H9 (cell line): ENCODE measurements around the gene MORN5. TPM values are rescaled to one million over a fixed set of nuclear protein-coding genes. Genes with fewer than 3 reads are reported as not detected.
A peak's percentile ranks its signal among the peaks of the same experiment; 100 is the strongest.

Experiments used
- DNase-seq: peaks from one replicate; pipeline ENCODE4 v3.0.0-alpha.2; 2017
- H2AFZ ChIP-seq: one replicate; pipeline ENCODE4 v1.6.1; 2013; ENCODE audit warnings: mild to moderate bottlenecking, low read length, control low read depth, moderate library complexity
- H2AK5ac ChIP-seq: 2 replicates; pipeline ENCODE4 v1.6.1; 2013; ENCODE audit warnings: low read length, control low read depth, mixed read lengths; ENCODE audit not compliant: insufficient read length
- H2BK120ac ChIP-seq: one replicate; pipeline ENCODE4 v1.6.1; 2013; ENCODE audit warnings: low read depth, mild to moderate bottlenecking, low read length, control low read depth, inconsistent platforms; ENCODE audit not compliant: poor library complexity, severe bottlenecking
- H2BK12ac ChIP-seq: 2 replicates; pipeline ENCODE4 v1.6.1; 2013; ENCODE audit warnings: low read length, control low read depth, mixed read lengths, low read depth; ENCODE audit not compliant: insufficient read length
- H2BK15ac ChIP-seq: 2 replicates; pipeline ENCODE4 v1.6.1; 2013; ENCODE audit warnings: low read depth, low read length, control low read depth
- H2BK20ac ChIP-seq: one replicate; pipeline ENCODE4 v1.6.1; 2013; ENCODE audit warnings: low read depth, mild to moderate bottlenecking, low read length, control low read depth, inconsistent platforms; ENCODE audit not compliant: poor library complexity, severe bottlenecking
- H2BK5ac ChIP-seq: 2 replicates; pipeline ENCODE4 v1.6.1; 2013; ENCODE audit warnings: low read length, control low read depth, mixed read lengths; ENCODE audit not compliant: insufficient read length
- H3K14ac ChIP-seq: 2 replicates; pipeline ENCODE4 v1.6.1; 2013; ENCODE audit warnings: low read length, control low read depth; ENCODE audit not compliant: insufficient read depth
- H3K18ac ChIP-seq: 2 replicates; pipeline ENCODE4 v1.6.1; 2013; ENCODE audit warnings: low read depth, mild to moderate bottlenecking, mixed read lengths, low read length, control low read depth; ENCODE audit not compliant: insufficient read length
- H3K23ac ChIP-seq: 2 replicates; pipeline ENCODE4 v1.6.1; 2013; ENCODE audit warnings: low read length, control low read depth, mixed read lengths, low read depth; ENCODE audit not compliant: insufficient read length
- H3K23me2 ChIP-seq: 2 replicates; pipeline ENCODE4 v1.6.1; 2013; ENCODE audit warnings: low read depth, mild to moderate bottlenecking, mixed read lengths, low read length, control low read depth; ENCODE audit not compliant: insufficient read length, poor library complexity, severe bottlenecking
- H3K27ac ChIP-seq: 2 replicates; pipeline ENCODE4 v1.5.1; 2013; ENCODE audit warnings: low read length, control low read depth, mixed read lengths, low read depth; ENCODE audit not compliant: insufficient read length
- H3K27me3 ChIP-seq: 2 replicates; pipeline ENCODE4 v1.6.1; 2013; ENCODE audit warnings: low read length, control low read depth, inconsistent platforms; ENCODE audit not compliant: insufficient read depth
- H3K4ac ChIP-seq: 2 replicates; pipeline ENCODE4 v1.6.1; 2013; ENCODE audit warnings: low read depth, mild to moderate bottlenecking, control low read depth, inconsistent platforms, low read length, moderate library complexity
- H3K4me1 ChIP-seq: 2 replicates; pipeline ENCODE4 v1.6.1; 2013; ENCODE audit warnings: low read length, control low read depth, inconsistent platforms; ENCODE audit not compliant: insufficient read depth
- H3K4me2 ChIP-seq: 2 replicates; pipeline ENCODE4 v1.6.1; 2013; ENCODE audit warnings: low read length, control low read depth, mixed read lengths; ENCODE audit not compliant: insufficient read length, insufficient read depth
- H3K56ac ChIP-seq: 2 replicates; pipeline ENCODE4 v1.6.1; 2013; ENCODE audit warnings: low read depth, mild to moderate bottlenecking, mixed read lengths, low read length, control low read depth; ENCODE audit not compliant: insufficient read length
- H3K79me1 ChIP-seq: 2 replicates; pipeline ENCODE4 v1.6.1; 2013; ENCODE audit warnings: low read depth, mild to moderate bottlenecking, moderate library complexity, low read length, control low read depth, inconsistent platforms; ENCODE audit not compliant: insufficient read depth, poor library complexity, severe bottlenecking
- H3K79me2 ChIP-seq: 2 replicates; pipeline ENCODE4 v1.6.1; 2013; ENCODE audit warnings: low read length, control low read depth, inconsistent platforms; ENCODE audit not compliant: insufficient read depth
- H3K9ac ChIP-seq: 2 replicates; pipeline ENCODE4 v1.6.1; 2013; ENCODE audit warnings: low read length, control low read depth, mixed read lengths; ENCODE audit not compliant: insufficient read length; ENCODE audit errors: extremely low read depth
- H3K9me3 ChIP-seq: one replicate; pipeline ENCODE4 v1.6.1; 2013; ENCODE audit warnings: low read depth, low read length, inconsistent platforms; ENCODE audit not compliant: control insufficient read depth
- H3T11ph ChIP-seq: one replicate; pipeline ENCODE4 v1.6.1; 2013; ENCODE audit warnings: mild to moderate bottlenecking, low read length, control low read depth, inconsistent platforms
- H4K20me1 ChIP-seq: one replicate; pipeline ENCODE4 v1.6.1; 2013; ENCODE audit not compliant: control insufficient read depth, insufficient read length, insufficient read depth
- H4K5ac ChIP-seq: 2 replicates; pipeline ENCODE4 v1.6.1; 2013; ENCODE audit warnings: low read depth, mild to moderate bottlenecking, mixed read lengths, low read length, control low read depth; ENCODE audit not compliant: insufficient read length
- H4K8ac ChIP-seq: replicated peaks from 2 replicates; pipeline ENCODE4 v1.6.1; 2013; ENCODE audit warnings: low read length, control low read depth, mixed read lengths, low read depth; ENCODE audit not compliant: insufficient read length
- H4K91ac ChIP-seq: 2 replicates; pipeline ENCODE4 v1.6.1; 2013; ENCODE audit warnings: low read depth, mild to moderate bottlenecking, moderate library complexity, mixed read lengths, low read length, control low read depth; ENCODE audit not compliant: insufficient read length
- H3K27ac Mint-ChIP-seq, 3 experiments: 2 replicates in 2 of 3; 3 replicates in 1 of 3; pipeline ENCODE4 v1.8.0; 2020 to 2021; ENCODE audit warnings: mixed read lengths in 3 of 3, mild to moderate bottlenecking in 1 of 3, moderate library complexity in 1 of 3
- H3K27me3 Mint-ChIP-seq: 2 replicates; pipeline ENCODE4 v1.8.0; 2021; ENCODE audit warnings: low read depth, mild to moderate bottlenecking, moderate library complexity, mixed read lengths
- H3K36me3 Mint-ChIP-seq, 3 experiments: 2 replicates in 2 of 3; 3 replicates in 1 of 3; pipeline ENCODE4 v1.8.0; 2020 to 2021; ENCODE audit warnings: low read depth in 3 of 3, mixed read lengths in 3 of 3; ENCODE audit not compliant: insufficient read depth in 1 of 3
- H3K4me1 Mint-ChIP-seq, 2 experiments: 2 replicates each; pipeline ENCODE4 v1.8.0; 2020; ENCODE audit warnings: mixed read lengths in 2 of 2
- H3K4me3 Mint-ChIP-seq, 2 experiments: 2 replicates in 1 of 2; 3 replicates in 1 of 2; pipeline ENCODE4 v1.8.0; 2020 to 2021; ENCODE audit warnings: mild to moderate bottlenecking in 2 of 2, mixed read lengths in 2 of 2, moderate library complexity in 1 of 2
- H3K9me3 Mint-ChIP-seq, 2 experiments: 2 replicates in 1 of 2; 3 replicates in 1 of 2; pipeline ENCODE4 v1.8.0; 2020; ENCODE audit warnings: mild to moderate bottlenecking in 2 of 2, mixed read lengths in 2 of 2, moderate library complexity in 1 of 2
- WGBS: extraction: QIAGEN DNeasy Blood & Tissue Kit; methylation state at CpG from one replicate; pipeline ENCODE4 v1.1.7; 2013; ENCODE audit warnings: missing lambda C conversion rate, low lambda C conversion rate, mixed read lengths; ENCODE audit not compliant: insufficient read length; ENCODE audit errors: extremely low coverage; 5-methylcytosine and 5-hydroxymethylcytosine counted together
- total RNA-seq: library from RNA; stranded (reverse); gene quantifications from 2 replicates; pipeline ENCODE4 v1.2.1, GENCODE V29; 2021
- TF ChIP-seq, protein P1 (sequence below): fragments of 200-600 bp; sonication (generic); conservative IDR thresholded peaks from 3 replicates; pipeline ENCODE4 v1.8.0; 2021; ENCODE audit warnings: antibody characterized with exemption, mild to moderate bottlenecking

MORN5 gene
- total RNA-seq, 1 experiment from 2014 or later: not detected

DNA sequence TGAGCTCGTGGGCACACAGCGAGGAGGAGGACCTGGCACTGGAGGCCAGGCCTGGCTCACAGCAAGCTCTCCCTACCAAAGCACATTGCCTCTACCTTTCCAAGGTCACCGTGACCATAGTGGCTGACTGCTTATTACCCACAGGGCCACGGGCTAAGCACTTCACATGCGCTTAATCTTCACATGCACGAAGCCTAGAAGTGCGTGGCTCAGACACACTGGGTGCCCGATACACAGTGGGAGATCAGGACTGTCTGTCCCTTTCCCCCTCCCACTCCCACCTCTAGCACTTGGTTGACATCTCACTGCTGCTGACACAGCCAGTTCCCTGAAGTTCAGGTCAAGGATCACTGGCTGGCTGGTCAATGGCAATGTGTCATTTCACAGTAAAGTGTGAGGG, 45.5 kb downstream of the MORN5 start:
- H2BK20ac ChIP-seq: no peak overlapping the region
- no peak overlapping the region for H2BK5ac ChIP-seq
- H3K9me3 Mint-ChIP-seq: no peaks in the 10 kb centered on the region
- H2AFZ ChIP-seq: no peak overlapping the region
- no peaks in the 10 kb centered on the region for H3K79me2 ChIP-seq
- H3K23ac ChIP-seq: no peak overlapping the region
- H3K56ac ChIP-seq: no peak overlapping the region
- H3K9ac ChIP-seq: no peak overlapping the region
- H2AK5ac ChIP-seq: no peak overlapping the region
- no peak overlapping the region for H3K18ac ChIP-seq
- no peaks in the 10 kb centered on the region for H3K23me2 ChIP-seq
- no peak overlapping the region for H3T11ph ChIP-seq
- no peak overlapping the region for H4K5ac ChIP-seq
- no peaks in the 10 kb centered on the region for H3K79me1 ChIP-seq
- H2BK120ac ChIP-seq: no peak overlapping the region
- no peak overlapping the region for H3K4me2 ChIP-seq
- H4K91ac ChIP-seq: no peak overlapping the region
- peaks cover 13% of the 10 kb centered on the region for H3K27me3 Mint-ChIP-seq
- H3K4me1 ChIP-seq: peaks cover 12% of the 10 kb centered on the region; the same call in 1 of the 2 replicates
- no CpG with 5 or more reads among the region's 8 CpGs for WGBS
- H3K27ac Mint-ChIP-seq: peak overlapping the region in 1 of 3 experiments; percentile 24; a peak in 1 of 7 replicates
- H3K4me3 Mint-ChIP-seq: no peak overlapping the region
- H4K8ac ChIP-seq: no peak overlapping the region
- no peaks in the 10 kb centered on the region for H3K9me3 ChIP-seq
- no peak for DNase-seq
- H3K14ac ChIP-seq: no peak overlapping the region
- H3K4ac ChIP-seq: no peak overlapping the region
- TF ChIP-seq, protein P1, sequence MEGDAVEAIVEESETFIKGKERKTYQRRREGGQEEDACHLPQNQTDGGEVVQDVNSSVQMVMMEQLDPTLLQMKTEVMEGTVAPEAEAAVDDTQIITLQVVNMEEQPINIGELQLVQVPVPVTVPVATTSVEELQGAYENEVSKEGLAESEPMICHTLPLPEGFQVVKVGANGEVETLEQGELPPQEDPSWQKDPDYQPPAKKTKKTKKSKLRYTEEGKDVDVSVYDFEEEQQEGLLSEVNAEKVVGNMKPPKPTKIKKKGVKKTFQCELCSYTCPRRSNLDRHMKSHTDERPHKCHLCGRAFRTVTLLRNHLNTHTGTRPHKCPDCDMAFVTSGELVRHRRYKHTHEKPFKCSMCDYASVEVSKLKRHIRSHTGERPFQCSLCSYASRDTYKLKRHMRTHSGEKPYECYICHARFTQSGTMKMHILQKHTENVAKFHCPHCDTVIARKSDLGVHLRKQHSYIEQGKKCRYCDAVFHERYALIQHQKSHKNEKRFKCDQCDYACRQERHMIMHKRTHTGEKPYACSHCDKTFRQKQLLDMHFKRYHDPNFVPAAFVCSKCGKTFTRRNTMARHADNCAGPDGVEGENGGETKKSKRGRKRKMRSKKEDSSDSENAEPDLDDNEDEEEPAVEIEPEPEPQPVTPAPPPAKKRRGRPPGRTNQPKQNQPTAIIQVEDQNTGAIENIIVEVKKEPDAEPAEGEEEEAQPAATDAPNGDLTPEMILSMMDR: no peak
- H3K27me3 ChIP-seq: no peaks in the 10 kb centered on the region
- no peak overlapping the region for H3K27ac ChIP-seq
- no peak overlapping the region for H2BK15ac ChIP-seq
- H4K20me1 ChIP-seq: no peaks in the 10 kb centered on the region
- peaks cover 14 to 22% of the 10 kb centered on the region in 2 experiments for H3K4me1 Mint-ChIP-seq
- no peaks in the 10 kb centered on the region for H3K36me3 Mint-ChIP-seq
- no peak overlapping the region for H2BK12ac ChIP-seq
